Dermis blood vessel endothelial cell (primary cell): Measurements from ENCODE around the gene ABCC10. TPM values are rescaled to one million over a fixed set of nuclear protein-coding genes. Genes with fewer than 3 reads are reported as not detected.
A peak's percentile ranks its signal among the peaks of the same experiment; 100 is the strongest.
"Not testable (repeated sequence)": the region's sequence is repeated elsewhere in the genome, so short reads cannot be mapped to it uniquely, and the experiment has no call there.

ENCODE experiments used
- DNase-seq: peaks from one replicate; pipeline ENCODE4 v3.0.0; 2010
- total RNA-seq: library from RNA; depleted of rRNA; stranded (reverse); fragments of >200 nt; gene quantifications from 2 replicates; pipeline ENCODE4 v1.2.3, GENCODE V29; 2014

Gene ABCC10
- total RNA-seq, 1 donor from 2014 or later = 19.2 TPM

- no peak for DNase-seq
Observed at GRCh38 chr6:43472515-43472914, 45.2 kb downstream of the ABCC10 start.

GRCh38 chr6:43475516-43475915 lies 48.2 kb downstream of the ABCC10 start:
- DNase-seq = no peak

- no peak for DNase-seq
Observed at GRCh38 chr6:43476746-43477145, 49.4 kb downstream of the ABCC10 start.

GRCh38 chr6:43477235-43478007 lies 50.1 kb downstream of the ABCC10 start, which contains the start of gene TJAP1:
TJAP1 (plus strand) TSS chr6:43477570; CDS start chr6:43499002, 21,432 bp downstream.
- peak; percentile 90 for DNase-seq

- no peak for DNase-seq
Observed at GRCh38 chr6:43478008-43478372, 50.6 kb downstream of the ABCC10 start.

GRCh38 chr6:43481075-43481474 lies 53.7 kb downstream of the ABCC10 start:
- DNase-seq = no peak

- DNase-seq = no peak
Observed at GRCh38 chr6:43481591-43482236, 54.4 kb downstream of the ABCC10 start.

DNA sequence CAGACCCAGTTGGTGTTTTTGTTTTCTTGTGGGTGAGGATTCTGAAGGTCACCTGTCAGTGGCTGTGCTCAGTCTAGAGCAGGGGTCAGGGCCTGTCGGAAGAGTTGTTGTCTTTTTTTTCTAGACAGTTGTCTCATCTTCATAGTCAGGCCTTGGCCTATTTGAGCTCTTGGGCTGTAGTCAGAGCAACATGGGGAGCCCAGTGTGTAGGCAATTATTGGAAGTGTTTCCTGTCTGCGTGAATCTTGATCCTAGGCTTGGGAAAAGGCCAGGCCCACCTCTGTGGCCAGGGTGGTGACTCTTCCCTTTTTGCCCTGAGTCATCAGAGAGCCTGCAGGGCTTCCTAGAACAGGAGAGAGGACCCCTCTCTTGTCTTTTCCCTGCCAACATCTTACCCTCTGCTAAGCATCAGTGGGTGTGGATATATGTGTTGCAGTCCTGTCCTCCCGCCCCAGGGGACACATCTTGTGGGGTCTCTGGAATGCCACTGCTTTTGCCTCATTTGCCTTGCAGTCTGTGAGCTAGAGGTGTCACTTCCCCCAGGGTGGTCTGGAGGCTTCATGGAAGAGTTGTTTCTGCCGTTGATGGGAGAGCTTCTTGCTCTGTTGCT lies 61.4 kb downstream of the ABCC10 start:
- no peak for DNase-seq

GRCh38 chr6:43489277-43490072 lies 62.1 kb downstream of the ABCC10 start:
- no peak for DNase-seq

DNA sequence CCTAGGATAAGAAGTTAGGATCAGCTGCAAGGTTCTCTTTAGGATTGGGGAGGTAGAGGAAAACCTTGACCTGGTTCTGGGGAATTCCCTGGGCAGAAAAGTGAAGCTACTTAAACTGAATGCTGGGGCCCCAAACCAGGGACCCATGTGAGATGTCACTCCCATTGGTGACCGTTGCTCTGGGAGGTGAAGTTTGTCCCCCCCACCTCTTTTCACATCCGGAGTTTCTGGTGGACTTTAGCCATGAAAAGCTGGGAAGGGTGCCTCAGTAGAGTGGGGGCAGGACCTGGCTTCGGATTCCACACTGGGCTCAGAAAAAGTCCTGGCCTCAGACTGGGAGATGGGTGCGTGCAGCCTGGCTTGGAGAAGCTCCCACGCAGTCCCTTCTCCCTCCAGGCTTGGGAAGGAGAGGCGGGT lies 63.2 kb downstream of the ABCC10 start:
- no peak for DNase-seq

- peak; percentile 58 for DNase-seq
Observed at GRCh38 chr6:43491750-43492661, 64.7 kb downstream of the ABCC10 start.

GRCh38 chr6:43492673-43493072 lies 65.3 kb downstream of the ABCC10 start:
- DNase-seq = no peak

GRCh38 chr6:43493230-43493629 lies 65.9 kb downstream of the ABCC10 start:
- DNase-seq = no peak

DNA sequence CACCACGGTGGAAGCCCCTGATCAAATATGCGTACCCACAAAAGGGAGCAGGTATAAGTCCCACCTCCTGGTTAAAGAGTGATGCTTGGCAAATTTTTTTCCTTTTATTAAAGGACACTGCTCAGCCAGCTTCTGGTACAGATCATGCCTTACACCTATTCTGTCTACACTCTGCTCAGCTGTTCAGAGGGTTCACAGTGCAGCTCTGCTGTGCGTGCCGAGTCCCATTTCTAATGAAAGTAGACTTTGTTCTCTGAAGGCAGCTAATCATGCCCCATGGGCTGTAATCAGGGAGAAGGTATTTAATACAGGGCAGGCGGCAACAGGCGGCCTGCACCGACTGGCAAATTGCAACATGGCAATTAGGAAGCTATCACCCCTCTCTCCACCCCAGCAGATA lies 66.5 kb downstream of the ABCC10 start:
- no peak for DNase-seq

GRCh38 chr6:43494321-43494720 lies 67.0 kb downstream of the ABCC10 start:
- DNase-seq = no peak

DNA sequence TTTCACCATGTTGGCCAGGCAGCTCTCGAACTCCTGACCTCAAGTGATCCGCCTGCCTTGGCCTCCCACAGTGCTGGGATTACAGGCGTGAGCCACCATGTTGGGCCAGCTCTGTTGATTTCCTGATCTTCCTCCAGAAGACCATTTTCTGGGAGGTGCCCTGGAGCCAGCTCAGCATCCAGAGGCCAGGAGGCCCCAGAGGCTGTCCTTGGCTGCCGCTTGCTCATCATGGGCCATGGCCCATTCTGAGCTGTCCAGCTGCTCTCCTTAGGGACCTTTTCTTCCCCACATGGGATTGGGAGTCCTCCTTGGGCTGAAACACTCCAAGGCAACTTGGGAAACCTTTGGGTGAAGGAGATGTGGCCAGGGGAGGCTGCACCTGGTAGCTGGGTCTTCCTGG lies 67.4 kb downstream of the ABCC10 start:
- DNase-seq = no peak

GRCh38 chr6:43495409-43495941 lies 68.1 kb downstream of the ABCC10 start:
- DNase-seq = peak; percentile 19

- peak; percentile 65 for DNase-seq
Observed at GRCh38 chr6:43496370-43497128, 69.2 kb downstream of the ABCC10 start.

DNA sequence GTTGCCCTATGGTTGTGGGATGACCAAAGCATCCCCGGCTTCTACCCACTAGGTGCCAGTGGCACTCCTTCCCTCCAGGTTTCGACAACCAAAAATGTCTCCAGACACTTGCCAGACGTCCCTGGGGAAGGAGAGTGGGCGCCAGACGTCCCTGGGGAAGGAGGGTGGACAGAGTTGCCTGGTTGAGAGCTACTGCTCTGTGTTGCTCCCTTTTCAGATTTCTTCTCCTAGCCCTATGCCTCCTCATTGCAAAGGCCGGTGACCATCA lies 69.7 kb downstream of the ABCC10 start:
- no peak for DNase-seq

DNA sequence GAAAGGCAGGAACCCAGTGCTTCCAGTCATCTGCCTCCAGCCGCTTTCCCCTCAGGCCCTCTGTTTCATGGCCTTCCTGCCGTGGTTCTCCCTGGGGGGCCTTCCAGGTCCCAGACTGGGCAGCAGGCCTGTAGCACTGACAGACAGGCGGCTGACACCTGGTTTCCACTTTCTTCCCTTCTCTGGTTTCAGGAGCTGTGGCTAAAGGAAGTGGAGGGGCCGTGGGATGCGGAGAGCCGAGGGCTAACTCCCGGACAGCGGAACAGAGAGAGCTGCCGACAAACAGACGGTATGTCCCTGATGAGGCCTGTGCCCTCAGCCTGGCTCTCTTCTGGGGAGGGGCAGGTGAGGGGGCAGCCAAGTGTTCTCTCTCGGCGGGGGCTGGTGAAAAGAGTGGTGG lies 70.3 kb downstream of the ABCC10 start:
- no peak for DNase-seq

GRCh38 chr6:43498291-43498690 lies 71.0 kb downstream of the ABCC10 start:
- not testable (repeated sequence) for DNase-seq
